NCI-H510A (cell line): ENCODE data around the gene SLC2A9.

Experiments
- DNase-seq: peaks from one replicate; lab custom pipeline; 2025; lab: John Stamatoyannopoulos, UW

SLC2A9 gene

GRCh38 chr4:10019521-10020051 lies 1.7 kb downstream of the SLC2A9 start:
- DNase-seq = no peak

GRCh38 chr4:10018818-10019461 lies 2.4 kb downstream of the SLC2A9 start:
- no peak for DNase-seq

- DNase-seq = no peak
Observed at GRCh38 chr4:10017037-10017893, 4.0 kb downstream of the SLC2A9 start.

GRCh38 chr4:10016169-10016568 lies 5.1 kb downstream of the SLC2A9 start:
- no peak for DNase-seq

- DNase-seq = peak; percentile 1
Observed at GRCh38 chr4:10015140-10015753, 6.0 kb downstream of the SLC2A9 start.

DNA sequence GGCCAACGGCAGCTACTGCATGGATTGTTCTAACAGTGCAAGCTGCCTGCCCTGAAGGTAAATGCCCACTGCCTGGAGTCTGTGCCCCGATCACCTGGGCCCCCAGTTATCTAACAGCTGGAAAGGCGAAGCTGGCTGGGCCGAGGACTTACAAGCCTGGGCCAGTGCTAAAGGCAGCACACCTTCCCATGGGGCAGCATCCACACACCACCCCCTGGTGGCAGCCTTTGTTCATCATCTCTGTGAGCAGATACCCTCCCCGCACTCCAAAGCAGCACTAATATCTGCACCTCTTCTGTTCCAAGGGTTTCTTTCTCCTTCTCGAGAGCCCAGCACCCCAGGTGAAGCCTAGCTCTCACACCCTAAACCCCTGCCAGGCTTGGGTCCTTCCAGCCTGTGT lies 7.6 kb downstream of the SLC2A9 start:
- DNase-seq = peak; percentile 20

DNA sequence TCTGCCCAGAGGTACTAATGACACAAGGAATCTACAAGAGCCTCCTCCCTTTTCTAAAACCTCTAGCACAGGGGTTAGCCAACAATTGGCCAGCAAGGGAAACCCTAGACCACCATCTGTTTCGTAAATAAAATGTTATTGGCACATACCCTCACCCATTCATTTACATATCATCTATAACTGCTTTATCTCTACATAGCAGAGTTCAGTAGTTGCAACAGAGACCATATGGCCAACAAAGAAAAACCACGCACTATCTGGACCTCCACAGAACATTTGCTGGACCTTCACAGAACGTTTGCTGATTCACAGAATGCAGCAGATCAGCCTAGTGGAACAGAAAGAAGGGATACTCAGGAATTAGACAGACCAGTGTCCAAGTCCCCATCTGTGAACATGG lies 9.4 kb downstream of the SLC2A9 start:
- DNase-seq = no peak

DNA sequence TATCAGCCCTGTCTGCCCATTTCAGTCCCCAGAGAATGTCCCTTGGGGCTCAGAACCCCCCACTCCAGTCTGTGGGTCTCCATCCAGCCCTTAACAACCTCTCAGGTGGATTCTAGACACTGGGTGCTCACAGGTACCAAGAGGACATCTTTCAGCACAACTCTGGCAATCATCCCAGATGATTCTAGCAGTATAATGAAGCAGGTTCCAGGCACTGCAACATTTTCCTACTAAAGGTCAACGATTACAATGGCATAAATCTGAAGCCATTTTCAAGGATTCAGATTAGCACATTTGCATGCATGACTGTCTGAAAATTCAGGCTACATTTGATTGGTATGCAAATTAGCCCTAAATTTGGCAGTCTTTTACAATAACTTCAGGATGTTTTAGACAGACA lies 10.0 kb downstream of the SLC2A9 start:
- DNase-seq = no peak

DNA sequence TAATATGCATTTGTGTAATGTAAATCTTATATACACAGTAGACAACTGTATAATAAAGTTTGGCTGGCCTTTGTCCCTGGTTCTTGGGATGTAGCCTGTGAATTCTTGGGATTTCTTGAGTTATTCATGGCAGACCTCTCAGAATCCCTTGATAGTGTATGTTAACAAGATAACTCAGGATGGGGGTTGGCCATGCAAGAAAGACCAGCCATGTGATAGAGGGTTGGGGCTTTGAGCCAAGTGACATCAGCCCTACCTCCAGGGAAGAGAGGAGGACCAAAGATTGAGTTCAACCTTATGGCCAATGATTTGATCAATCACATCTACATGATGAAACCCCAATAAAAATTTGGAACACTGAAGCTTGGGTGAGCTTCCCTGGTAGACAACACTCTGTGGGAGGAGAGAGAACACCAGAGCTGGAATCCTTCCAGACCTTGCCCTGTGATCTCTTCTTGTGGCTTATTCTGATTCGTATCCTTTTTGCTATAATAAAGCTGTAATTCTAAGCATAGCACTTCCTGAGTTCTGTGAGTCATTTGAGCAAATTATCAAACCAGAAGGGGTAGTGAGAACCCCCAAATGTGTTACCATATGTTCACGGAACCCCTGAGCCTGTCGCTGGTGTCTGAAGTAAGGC lies 11.3 kb downstream of the SLC2A9 start:
- DNase-seq = no peak

DNA sequence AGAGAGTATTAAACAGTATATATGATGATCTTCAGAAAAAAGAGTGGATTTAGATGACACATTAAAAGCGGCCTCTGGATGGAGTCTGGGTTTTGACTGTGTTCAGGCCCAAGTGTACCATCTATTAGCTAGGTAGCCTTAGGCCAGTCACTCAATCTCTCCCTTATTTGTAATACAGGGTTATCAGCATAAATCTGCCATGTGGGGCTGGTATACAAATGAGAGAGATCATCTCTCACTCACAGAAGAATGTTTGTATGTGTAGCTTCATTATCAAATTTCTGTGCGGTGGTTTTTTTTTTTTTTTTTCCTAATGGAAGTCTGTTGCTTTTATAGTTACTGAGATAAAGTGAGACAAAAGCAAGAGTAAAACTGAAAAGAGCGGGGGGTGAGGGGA lies 12.7 kb downstream of the SLC2A9 start:
- no peak for DNase-seq

DNA sequence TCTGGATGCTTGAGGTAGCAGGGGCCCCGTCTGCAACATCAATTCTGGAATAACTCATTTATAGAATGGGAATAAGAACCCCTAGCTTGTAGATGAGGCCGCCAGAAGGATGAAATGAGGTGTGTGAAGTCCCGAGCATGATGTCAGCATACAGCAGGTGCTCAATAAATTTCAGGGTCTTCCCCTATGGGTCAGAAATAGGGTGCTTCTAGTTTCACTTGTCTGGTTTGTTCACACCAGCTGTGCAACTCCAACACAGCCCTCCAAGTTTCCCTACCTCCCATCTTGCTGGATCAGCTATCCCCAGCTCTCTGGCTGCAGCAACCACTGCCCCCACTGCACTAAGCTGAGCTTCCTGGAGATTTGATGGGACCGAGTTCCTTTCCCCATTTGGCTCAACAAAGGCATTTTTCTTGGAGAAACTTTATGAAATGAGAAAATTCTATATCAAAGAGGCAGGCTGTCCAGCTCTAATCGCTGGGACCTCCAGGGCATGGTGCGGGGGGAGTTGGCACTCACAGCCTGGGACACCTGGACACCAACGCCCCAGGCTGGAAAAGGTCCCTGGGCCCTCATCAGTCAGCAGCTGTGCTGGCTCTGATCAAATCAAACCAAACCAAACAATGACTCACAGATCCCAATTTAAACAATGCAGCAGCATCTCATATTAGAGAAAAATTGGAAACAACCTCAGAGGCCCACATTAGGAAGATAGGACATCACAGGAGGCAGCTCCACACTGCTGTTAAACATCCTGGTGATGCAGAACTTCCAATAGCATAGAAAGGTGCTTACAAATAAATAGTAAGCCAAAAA lies 13.3 kb downstream of the SLC2A9 start:
- DNase-seq = no peak

GRCh38 chr4:10007436-10007740 lies 13.9 kb downstream of the SLC2A9 start:
- no peak for DNase-seq

DNA sequence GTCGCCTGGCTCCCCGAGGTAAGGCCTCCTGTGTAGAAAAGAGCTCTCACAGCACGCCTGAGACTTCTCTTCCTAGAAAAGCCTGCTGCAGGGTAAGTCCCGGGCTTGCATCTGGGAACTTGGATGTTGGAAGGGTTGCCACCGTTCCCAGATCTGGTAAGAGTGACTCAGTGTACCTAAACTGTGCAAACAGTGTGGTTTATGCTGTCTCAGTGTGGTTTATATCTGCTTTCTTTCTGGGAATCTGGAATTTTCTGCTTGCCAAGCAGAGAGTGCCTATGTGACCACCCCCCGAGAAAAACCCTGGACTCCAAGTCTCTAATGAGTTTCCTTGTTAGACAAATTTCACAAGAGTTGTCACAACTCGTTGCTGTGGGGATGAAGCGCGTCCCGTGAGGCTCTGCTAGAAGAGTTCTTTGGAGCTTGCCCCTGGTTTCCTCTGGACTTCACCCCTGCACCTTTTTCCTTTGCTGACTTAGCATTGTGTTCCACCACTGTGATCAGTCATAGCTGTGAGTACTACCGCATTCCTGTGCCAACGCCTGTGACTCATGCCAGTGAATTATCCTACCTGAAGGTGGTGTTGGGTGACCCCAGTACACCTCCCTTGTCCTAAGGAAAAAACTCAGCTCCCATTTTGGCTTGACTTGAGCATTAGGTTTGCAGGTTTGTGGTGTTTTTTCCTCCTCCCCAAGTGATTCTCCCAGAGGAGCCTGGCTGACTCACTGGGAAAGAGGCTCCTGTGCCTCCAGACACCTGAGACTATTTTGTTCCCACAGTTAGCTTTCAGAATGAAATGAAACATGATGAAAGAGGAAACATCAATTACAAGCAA lies 14.5 kb downstream of the SLC2A9 start:
- no peak for DNase-seq

DNA sequence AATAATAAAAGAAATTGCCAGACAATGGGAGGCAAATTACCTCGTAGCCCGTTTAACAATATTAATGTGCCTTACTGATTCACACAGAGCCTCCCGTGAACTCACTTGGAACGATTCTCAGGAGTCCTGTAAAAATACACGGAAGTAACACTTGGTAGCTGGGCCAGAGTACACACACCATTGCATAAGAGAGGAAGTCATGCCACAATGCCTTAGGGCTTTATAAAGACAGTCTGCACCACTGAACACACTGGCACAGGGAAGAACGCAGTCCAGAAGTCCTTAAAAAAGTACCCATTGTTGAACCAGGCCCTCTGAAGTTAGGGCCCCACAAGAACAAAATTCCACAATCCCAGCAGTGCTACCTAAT lies 15.1 kb downstream of the SLC2A9 start:
- no peak for DNase-seq

DNA sequence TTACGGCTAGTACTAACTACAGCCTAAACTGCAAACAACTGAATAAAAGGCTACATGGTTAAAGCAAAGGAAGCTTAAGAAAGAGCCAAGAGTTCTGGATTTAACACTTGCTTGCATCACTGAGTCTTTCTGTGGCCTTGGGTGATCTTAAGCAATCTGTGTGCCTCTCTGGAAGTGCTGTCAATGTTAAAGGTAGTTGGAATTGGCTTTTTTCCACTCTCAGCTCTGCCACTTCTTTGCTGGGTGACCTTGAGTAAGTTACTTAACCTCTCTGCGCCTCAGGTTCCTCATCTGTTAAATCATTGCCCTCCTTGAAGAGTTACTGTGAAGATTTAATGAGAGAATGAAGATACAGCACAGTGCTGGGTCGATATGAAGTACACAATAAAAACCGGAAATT lies 15.7 kb downstream of the SLC2A9 start:
- no peak for DNase-seq

GRCh38 chr4:10003666-10004065 lies 17.6 kb downstream of the SLC2A9 start:
- no peak for DNase-seq

GRCh38 chr4:10002278-10002677 lies 19.0 kb downstream of the SLC2A9 start:
- no peak for DNase-seq

GRCh38 chr4:10001757-10002156 lies 19.5 kb downstream of the SLC2A9 start:
- DNase-seq = no peak

GRCh38 chr4:9999956-10000561 lies 21.2 kb downstream of the SLC2A9 start:
- DNase-seq = no peak

GRCh38 chr4:9997886-9998285 lies 23.4 kb downstream of the SLC2A9 start:
- no peak for DNase-seq
